Measurements from ENCODE around the gene PARP16.

PARP16 gene

DNA sequence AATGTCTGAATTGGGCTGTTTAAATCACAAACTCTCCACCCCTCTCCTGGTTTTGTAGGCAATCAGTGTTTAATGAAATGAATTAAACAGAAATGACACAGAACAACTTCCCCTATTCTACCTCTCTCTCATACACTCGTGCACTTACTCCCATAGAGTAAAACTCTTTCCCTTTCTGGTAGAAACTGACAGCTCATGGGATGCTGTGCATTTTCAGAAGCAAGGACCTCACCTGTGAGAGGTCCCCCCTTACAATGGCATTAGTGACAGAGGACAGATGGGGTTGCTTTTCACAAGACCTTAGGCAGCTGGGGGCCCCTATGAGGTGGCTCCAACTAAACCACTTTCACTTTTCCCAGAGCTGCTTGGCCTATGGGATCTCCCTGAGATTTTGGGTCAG lies 31.9 kb downstream of the PARP16 start:
- TF ChIP-seq, protein P1, sequence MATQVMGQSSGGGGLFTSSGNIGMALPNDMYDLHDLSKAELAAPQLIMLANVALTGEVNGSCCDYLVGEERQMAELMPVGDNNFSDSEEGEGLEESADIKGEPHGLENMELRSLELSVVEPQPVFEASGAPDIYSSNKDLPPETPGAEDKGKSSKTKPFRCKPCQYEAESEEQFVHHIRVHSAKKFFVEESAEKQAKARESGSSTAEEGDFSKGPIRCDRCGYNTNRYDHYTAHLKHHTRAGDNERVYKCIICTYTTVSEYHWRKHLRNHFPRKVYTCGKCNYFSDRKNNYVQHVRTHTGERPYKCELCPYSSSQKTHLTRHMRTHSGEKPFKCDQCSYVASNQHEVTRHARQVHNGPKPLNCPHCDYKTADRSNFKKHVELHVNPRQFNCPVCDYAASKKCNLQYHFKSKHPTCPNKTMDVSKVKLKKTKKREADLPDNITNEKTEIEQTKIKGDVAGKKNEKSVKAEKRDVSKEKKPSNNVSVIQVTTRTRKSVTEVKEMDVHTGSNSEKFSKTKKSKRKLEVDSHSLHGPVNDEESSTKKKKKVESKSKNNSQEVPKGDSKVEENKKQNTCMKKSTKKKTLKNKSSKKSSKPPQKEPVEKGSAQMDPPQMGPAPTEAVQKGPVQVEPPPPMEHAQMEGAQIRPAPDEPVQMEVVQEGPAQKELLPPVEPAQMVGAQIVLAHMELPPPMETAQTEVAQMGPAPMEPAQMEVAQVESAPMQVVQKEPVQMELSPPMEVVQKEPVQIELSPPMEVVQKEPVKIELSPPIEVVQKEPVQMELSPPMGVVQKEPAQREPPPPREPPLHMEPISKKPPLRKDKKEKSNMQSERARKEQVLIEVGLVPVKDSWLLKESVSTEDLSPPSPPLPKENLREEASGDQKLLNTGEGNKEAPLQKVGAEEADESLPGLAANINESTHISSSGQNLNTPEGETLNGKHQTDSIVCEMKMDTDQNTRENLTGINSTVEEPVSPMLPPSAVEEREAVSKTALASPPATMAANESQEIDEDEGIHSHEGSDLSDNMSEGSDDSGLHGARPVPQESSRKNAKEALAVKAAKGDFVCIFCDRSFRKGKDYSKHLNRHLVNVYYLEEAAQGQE (IDR thresholded peaks at IDR 0.05; ENCODE audit: insufficient read depth in 1 of 2, low read depth in 2 of 2, low read length in 2 of 2), result no peak
- no peak for TF ChIP-seq POLR2AphosphoS5 (IDR thresholded peaks at IDR 0.05; ENCODE audit: low read depth, low read length)
- TF ChIP-seq FOXP2 (optimal IDR thresholded peaks at IDR 0.05; ENCODE audit: borderline replicate concordance, extremely low read depth, extremely low read length, insufficient read depth), result no peak
- TF ChIP-seq SIN3A (IDR thresholded peaks at IDR 0.05; ENCODE audit: borderline replicate concordance, insufficient read depth, low read length), result no peak
- no peak for TF ChIP-seq TAF1 (IDR thresholded peaks at IDR 0.05; ENCODE audit: borderline replicate concordance, insufficient read depth, low read length)

DNA sequence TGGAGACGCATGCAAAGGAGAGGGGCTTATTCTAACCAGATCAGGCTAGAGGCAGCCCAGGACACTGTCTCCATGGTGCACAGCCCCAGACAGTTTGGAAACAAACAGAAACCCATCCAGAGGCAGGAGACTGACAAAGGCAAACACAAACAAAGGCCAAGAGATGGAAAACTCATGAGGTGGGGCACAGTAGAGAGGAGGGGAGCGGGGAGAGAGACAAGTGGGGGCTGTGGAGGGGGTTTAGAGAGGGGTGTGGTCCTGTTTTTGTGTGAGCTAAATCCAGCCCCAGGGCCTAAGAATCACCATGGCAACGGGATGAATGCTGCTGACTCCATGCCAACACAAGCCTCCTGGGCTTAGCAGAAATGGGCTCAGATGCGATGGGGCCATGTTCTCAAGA lies 32.3 kb downstream of the PARP16 start:
- TF ChIP-seq POLR2AphosphoS5 (IDR thresholded peaks at IDR 0.05; ENCODE audit: low read depth, low read length), result no peak
- TF ChIP-seq, protein P1 (IDR thresholded peaks at IDR 0.05; ENCODE audit: insufficient read depth in 1 of 2, low read depth in 2 of 2, low read length in 2 of 2), result no peak
- TF ChIP-seq SIN3A (IDR thresholded peaks at IDR 0.05; ENCODE audit: borderline replicate concordance, insufficient read depth, low read length), result no peak
- TF ChIP-seq TAF1 (IDR thresholded peaks at IDR 0.05; ENCODE audit: borderline replicate concordance, insufficient read depth, low read length), result no peak
- TF ChIP-seq FOXP2 (optimal IDR thresholded peaks at IDR 0.05; ENCODE audit: borderline replicate concordance, extremely low read depth, extremely low read length, insufficient read depth), result no peak

DNA sequence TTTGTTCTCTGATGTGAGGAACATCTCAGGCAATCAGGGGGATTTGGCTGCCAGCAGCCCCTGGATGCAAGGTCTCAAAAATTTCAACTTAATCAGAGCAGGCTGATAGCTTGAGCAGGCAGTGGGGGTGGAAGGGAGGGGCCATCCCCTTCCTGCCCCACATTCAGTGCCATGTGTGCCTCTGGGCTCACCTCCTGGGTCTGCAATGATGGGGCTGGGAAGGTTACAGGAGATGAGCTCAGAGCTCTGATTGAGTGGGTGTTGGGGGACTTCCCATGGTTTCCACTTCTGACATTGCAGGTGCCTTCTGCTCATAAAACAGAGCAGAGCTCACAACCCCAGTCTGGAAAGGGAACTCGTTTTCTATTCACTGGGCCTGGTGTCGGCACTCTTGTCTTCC lies 37.0 kb downstream of the PARP16 start:
- TF ChIP-seq SIN3A (IDR thresholded peaks at IDR 0.05; ENCODE audit: borderline replicate concordance, insufficient read depth, low read length), result no peak
- no peak for TF ChIP-seq TAF1 (IDR thresholded peaks at IDR 0.05; ENCODE audit: borderline replicate concordance, insufficient read depth, low read length)
- TF ChIP-seq, protein P1 (IDR thresholded peaks at IDR 0.05; ENCODE audit: insufficient read depth in 1 of 2, low read depth in 2 of 2, low read length in 2 of 2), result no peak
- no peak for TF ChIP-seq POLR2AphosphoS5 (IDR thresholded peaks at IDR 0.05; ENCODE audit: low read depth, low read length)
- TF ChIP-seq FOXP2 (optimal IDR thresholded peaks at IDR 0.05; ENCODE audit: borderline replicate concordance, extremely low read depth, extremely low read length, insufficient read depth), result no peak

DNA sequence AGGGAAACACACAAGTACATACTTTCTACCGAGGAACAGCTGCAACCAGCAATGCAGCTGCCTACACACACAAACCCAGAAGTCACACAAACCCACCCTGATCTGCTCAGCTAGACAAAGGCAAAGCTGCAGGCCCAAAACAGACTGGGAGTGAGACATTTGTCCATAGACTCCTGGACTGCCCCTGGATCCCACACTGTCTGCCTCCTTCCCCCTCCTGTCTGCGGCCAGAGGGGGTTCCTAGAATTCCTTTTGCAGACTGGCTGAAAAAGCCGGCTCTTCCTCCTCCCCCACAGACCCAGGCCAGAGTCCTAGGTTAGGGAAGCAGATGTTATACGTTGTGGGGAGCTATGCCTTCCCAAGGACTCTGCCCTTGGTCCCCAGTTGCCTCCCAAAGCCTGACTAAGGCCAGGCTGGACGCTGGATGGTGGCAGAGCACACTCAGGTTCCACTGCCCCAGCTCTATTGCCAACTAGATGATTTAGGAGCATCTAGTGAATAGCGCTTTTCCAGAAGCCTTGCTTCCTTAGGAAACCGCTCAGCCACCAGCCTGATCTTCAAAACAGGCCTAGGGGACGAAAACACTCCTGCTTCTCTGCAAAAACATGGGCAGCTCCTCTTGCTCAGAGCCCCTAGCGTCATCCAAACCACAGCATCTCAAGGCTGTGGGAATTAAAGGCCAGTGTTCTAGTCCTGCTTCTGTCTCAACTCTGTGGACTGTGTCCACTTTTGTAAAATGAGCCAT lies 38.0 kb downstream of the PARP16 start:
- TF ChIP-seq, protein P1 (IDR thresholded peaks at IDR 0.05; ENCODE audit: insufficient read depth in 1 of 2, low read depth in 2 of 2, low read length in 2 of 2), result no peak
- TF ChIP-seq TAF1 (IDR thresholded peaks at IDR 0.05; ENCODE audit: borderline replicate concordance, insufficient read depth, low read length) (no peak), SIN3A (IDR thresholded peaks at IDR 0.05; ENCODE audit: borderline replicate concordance, insufficient read depth, low read length) (no peak), POLR2AphosphoS5 (IDR thresholded peaks at IDR 0.05; ENCODE audit: low read depth, low read length) (no peak), FOXP2 (optimal IDR thresholded peaks at IDR 0.05; ENCODE audit: borderline replicate concordance, extremely low read depth, extremely low read length, insufficient read depth) (no peak)
